GM23248 (cell line): Measurements from ENCODE around the gene NINJ1.

Source experiments
- EZH2 ChIP-seq: fragments of 200-600 bp; sonication (generic); IDR thresholded peaks from 2 replicates; pipeline ENCODE4 v1.6.1; 2018; ENCODE audit warnings: antibody characterized with exemption, mild to moderate bottlenecking; ENCODE audit not compliant: insufficient read depth, poor library complexity, severe bottlenecking
- EZH2phosphoT487 ChIP-seq: fragments of 200-600 bp; sonication (generic); IDR thresholded peaks from 2 replicates; pipeline ENCODE4 v1.6.1; 2018; ENCODE audit warnings: antibody characterized with exemption, moderate library complexity, mild to moderate bottlenecking, low read depth; ENCODE audit not compliant: insufficient read depth

- TF ChIP-seq EZH2phosphoT487 (no peak), EZH2 (no peak)
Measured at GRCh38 chr9:93143830-93144530, 9.9 kb upstream of the NINJ1 start.
